ENCODE measurements around the gene NPAS3.

DNA sequence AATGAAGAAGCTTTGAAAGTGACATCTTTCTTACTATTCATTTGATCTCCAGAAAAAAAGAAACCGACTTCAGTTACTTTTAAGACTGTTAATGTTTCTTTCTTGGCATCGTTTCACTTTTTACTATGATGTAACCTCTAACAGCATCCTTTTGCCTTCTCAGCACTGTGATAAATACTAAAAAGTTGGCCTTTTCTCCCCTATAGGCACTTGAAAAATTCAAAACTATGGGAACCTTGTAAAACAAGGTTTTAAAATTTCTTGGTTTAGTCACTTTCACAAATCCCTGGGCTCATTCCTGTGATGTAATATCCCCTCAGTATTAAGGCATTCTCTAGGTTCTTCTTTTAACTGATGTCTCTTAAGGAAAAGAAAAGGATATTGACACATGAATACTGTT is 730.4 kb downstream of the NPAS3 start:
- TF ChIP-seq, protein P1, sequence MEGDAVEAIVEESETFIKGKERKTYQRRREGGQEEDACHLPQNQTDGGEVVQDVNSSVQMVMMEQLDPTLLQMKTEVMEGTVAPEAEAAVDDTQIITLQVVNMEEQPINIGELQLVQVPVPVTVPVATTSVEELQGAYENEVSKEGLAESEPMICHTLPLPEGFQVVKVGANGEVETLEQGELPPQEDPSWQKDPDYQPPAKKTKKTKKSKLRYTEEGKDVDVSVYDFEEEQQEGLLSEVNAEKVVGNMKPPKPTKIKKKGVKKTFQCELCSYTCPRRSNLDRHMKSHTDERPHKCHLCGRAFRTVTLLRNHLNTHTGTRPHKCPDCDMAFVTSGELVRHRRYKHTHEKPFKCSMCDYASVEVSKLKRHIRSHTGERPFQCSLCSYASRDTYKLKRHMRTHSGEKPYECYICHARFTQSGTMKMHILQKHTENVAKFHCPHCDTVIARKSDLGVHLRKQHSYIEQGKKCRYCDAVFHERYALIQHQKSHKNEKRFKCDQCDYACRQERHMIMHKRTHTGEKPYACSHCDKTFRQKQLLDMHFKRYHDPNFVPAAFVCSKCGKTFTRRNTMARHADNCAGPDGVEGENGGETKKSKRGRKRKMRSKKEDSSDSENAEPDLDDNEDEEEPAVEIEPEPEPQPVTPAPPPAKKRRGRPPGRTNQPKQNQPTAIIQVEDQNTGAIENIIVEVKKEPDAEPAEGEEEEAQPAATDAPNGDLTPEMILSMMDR (IDR thresholded peaks at IDR 0.05; ENCODE audit: insufficient read depth, low read length), result no peak
- TF ChIP-seq POLR2AphosphoS5 (IDR thresholded peaks at IDR 0.05; ENCODE audit: low read depth), result no peak
- TF ChIP-seq, protein P2, sequence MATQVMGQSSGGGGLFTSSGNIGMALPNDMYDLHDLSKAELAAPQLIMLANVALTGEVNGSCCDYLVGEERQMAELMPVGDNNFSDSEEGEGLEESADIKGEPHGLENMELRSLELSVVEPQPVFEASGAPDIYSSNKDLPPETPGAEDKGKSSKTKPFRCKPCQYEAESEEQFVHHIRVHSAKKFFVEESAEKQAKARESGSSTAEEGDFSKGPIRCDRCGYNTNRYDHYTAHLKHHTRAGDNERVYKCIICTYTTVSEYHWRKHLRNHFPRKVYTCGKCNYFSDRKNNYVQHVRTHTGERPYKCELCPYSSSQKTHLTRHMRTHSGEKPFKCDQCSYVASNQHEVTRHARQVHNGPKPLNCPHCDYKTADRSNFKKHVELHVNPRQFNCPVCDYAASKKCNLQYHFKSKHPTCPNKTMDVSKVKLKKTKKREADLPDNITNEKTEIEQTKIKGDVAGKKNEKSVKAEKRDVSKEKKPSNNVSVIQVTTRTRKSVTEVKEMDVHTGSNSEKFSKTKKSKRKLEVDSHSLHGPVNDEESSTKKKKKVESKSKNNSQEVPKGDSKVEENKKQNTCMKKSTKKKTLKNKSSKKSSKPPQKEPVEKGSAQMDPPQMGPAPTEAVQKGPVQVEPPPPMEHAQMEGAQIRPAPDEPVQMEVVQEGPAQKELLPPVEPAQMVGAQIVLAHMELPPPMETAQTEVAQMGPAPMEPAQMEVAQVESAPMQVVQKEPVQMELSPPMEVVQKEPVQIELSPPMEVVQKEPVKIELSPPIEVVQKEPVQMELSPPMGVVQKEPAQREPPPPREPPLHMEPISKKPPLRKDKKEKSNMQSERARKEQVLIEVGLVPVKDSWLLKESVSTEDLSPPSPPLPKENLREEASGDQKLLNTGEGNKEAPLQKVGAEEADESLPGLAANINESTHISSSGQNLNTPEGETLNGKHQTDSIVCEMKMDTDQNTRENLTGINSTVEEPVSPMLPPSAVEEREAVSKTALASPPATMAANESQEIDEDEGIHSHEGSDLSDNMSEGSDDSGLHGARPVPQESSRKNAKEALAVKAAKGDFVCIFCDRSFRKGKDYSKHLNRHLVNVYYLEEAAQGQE (IDR thresholded peaks at IDR 0.05; ENCODE audit: insufficient replicate concordance, low read depth), result no peak
- TF ChIP-seq GABPA (IDR thresholded peaks at IDR 0.05; ENCODE audit: low read depth), result no peak

Measured in HL-60 (cell line).